Measurements from ENCODE around the gene MKI67.

The MKI67 gene

DNA sequence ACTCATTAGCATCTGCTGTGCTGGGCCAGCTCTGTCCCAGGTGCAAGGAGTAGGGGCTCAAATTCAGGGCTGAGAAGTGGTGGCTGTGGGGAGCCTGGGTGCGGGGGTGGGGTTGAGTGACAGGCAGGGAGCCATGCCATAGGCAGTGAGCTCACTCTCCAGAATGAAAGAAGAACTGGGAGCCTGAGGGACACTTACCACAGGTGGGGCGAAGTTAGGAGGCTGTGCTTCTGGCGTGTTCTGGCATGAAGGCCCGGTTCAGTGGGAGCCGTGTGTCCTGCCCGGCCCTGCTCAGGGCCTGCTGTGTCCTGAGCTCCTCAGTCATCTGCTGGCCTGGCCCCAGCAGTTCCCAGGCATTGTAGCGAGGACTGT is 62.5 kb downstream of the MKI67 start:
- peak; percentile 48 for DNase-seq

- peak; percentile 51 to 55 for DNase-seq
Measured at GRCh38 chr10:128062881-128063563, 63.2 kb downstream of the MKI67 start.

- no peak for DNase-seq
Measured at GRCh38 chr10:128062331-128062880, 63.8 kb downstream of the MKI67 start.

- no peak for DNase-seq
Measured at GRCh38 chr10:128061306-128062300, 64.6 kb downstream of the MKI67 start.

GRCh38 chr10:128060341-128061250 is 65.6 kb downstream of the MKI67 start:
- DNase-seq, result no peak

DNA sequence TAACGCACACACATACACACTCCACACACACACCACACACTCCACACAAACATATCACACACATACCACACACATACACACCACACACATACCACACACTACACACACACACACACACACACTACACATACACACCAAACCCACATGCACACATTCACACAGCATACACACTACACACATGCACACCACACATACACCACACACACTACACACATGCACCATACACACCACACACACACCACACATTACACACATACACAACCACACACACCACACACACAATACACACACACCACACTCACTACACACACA is 66.3 kb downstream of the MKI67 start:
- DNase-seq, result no peak

DNA sequence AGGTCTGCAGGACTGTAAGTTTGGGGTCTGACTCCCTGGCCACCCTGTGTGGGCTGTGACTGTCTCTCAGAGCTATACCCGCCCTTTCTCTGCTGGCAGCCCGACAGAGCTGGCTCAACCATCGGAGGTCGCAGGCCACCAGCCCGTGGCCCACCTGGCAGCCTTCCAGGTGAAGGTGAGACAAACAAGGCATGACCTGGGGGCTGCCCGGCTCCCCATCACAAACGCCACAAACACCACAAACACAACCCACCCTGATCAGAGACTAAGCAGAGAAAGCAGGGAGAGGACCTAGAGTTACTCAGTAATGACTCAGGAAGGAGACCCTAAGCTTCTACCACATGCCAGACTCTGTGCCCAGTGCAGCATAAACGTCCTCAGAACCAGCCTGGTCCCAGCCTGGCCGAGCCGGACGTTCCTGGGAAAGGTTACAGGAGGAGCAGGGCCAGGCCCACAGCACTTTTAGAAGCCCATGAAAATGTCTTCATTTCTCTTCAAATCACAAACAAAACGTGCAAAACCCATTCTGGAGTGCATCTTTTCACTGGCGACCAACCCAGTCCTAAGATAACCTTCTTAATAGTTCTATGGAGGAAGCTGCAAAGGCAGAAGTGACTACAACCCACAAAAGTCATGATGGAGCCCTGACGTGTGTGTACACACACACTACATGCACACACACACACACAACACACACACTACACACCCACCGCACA is 66.8 kb downstream of the MKI67 start:
- DNase-seq, result no peak

- DNase-seq, result no peak
Measured at GRCh38 chr10:128058750-128059134, 67.5 kb downstream of the MKI67 start.

DNA sequence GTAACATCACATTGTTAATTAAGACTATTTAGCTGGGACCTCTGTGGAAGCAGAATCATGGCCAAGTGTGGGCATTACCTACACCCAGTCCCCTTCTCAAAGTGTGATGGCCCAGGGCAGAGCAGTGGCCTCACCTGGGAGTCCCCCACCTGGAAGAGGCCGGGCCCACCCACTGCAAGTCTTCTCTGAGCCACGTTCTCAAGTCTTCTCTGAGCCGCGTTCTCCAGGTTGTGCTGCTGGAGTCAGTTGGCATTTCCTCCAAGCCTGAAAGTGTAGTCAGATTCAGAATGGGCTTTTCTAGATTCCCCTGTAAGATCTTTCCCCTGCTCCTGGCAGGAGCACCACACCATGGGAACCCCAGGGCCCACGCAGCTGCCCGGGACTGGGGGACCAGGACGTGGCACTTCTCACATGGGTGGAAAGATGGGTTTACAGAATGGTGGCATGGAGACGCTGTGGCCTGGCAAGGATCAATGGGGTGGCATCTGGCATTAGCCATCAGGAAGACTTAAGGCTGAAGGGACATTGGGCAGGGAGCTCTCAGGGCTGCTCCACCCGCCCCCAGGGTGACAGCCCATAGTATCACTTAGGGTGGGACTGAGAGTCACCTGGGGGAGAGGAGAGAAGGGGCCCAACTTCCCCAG is 68.0 kb downstream of the MKI67 start:
- no peak for DNase-seq

DNA sequence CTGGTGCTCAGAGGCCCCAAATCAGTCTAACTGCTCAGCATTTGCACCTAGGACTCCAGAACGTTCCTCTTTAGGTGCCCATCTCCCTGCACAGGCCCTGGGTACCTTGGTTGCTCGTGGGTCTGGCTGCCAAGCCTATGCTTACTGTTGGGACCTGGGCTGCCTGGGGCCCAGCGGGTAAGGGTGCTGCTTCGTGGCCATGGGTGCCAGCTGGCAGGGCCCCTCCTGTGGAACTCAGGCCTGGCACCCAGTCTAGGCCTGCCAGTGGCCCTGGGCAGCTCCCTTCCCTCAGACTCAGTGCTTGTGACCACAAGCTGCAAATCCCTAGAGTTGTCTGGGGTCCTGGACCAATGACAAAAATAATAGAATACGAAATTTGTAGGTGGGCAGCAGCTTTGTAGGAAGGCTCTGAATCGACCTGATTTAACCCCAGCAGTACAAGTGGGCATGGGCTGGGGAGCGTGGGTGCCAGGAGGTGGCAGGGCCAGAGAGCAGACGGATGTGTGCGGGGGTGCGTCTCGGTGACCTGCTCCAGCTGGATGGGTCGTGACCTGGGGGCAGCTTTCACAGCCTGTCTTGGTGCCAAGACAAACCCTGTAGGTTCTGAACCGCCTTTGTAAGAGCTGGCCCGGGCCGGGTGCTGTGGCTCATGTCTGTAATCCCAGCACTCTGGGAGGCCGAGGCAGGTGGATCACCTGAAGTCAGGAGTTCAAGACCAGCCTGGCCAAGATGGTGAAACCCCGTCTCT is 69.7 kb downstream of the MKI67 start:
- no peak for DNase-seq

DNA sequence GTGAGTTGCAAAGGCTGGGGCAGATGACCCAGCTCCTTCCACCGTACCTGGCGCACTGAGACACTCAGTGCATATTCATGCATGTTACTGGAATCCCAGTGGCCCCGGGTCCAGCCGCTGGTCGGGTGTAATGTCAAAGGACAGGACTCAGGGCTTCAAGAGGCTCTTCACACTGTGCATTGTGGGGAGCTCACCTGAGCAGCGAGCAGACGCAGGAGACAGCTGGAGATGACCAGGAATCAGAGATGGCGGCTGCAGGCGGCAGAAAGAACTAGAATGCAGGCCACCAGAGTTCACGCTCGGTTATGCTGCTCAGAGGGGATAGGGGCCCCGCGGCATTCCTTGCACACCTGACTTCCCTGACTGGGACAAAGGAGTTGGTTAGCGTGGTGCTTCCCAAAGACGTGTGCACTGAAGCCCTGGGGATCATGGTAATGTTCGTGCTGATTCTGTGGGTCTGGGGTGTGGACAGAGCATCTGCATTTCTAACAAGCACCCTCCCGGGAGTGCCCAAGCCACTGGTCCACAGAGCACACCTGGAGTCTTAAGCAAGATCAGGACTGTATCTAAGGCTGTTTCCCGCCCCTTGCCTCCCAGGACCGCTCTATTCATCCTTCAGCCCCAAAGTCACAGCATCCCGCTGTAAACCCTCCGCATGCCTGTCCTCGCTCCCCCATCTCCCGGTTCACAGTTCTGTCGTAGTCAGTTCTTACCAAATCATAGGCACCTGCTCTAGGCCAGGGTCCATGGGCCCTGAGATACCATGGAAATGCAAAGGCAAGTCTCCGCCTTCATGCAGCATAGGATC is 71.0 kb downstream of the MKI67 start:
- DNase-seq, result no peak

DNA sequence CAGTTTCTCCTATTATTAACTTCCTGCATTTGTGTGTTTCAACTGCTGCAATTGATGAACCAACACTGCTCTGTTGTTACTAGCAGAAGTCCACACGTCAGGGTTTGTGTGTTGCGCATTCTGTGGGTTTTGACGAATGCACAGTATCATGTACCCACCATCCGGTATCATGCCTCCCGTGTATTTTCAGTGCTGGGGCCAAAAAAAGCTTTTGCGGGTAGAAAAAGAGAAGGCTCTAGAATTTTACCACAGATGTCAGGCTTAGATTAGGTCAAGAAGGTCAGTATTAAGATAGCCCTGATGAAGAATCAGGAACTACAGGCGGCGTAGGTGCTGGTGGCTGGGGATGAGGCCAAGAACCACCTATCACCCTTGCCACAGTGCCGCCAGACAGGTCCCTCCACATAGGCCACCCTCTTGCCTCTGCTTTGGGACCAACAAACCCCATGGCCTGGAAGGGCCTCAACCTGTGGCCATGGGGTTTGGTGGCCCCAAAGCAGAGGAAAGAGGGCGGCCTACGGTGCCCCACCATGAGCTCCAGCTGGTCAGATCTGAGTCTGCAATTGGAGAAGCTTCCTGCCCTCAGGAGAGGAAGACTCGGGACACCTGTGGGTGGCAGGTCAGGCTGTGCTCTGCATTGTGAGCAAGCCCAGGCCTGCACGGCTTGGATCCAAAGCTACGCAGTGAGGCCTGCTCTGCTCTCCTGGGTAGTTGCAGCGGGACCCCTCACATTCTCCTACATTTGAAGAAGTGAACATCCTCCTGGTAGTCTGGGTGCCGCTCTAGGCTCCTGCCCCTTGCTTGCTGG is 71.9 kb downstream of the MKI67 start:
- no peak for DNase-seq

- no peak for DNase-seq
Measured at GRCh38 chr10:128053356-128053755, 72.9 kb downstream of the MKI67 start.

GRCh38 chr10:128052696-128053095 is 73.5 kb downstream of the MKI67 start:
- no peak for DNase-seq

GRCh38 chr10:128051548-128051947 is 74.7 kb downstream of the MKI67 start:
- DNase-seq, result no peak

DNA sequence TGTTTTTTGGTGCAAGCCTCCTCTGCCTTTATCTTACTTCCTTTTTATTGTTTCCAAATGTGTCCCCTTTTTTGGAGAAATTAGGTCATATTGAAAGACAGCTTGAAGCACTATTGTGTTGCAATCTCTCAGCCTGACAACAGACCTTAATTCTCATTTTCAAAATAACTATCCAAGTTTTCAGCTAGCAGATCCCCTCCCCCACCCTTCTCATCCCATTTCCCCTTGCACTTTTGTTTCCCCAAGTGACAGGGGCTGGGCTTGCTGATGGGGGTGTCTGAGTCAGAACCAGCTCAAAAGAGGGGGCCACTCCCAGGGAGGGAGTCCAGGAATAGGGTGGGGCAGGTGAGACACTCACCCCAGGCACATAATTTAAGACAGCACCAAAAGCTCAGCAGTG is 75.3 kb downstream of the MKI67 start:
- DNase-seq, result no peak

GRCh38 chr10:128050121-128050516 is 76.1 kb downstream of the MKI67 start:
- no peak for DNase-seq

GRCh38 chr10:128049226-128050120 is 76.8 kb downstream of the MKI67 start:
- no peak for DNase-seq
